Sigmoid colon (tissue), 4 donors: ENCODE measurements around the gene UBL7.

Source experiments
- EP300 ChIP-seq, 4 donors: sonication (generic); formaldehyde crosslinking; IDR thresholded peaks; one replicate each; pipeline ENCODE4 v1.6.1; 2017; ENCODE audit warnings: antibody characterized with exemption in 4 of 4
- POLR2A ChIP-seq, 2 donors: fragments of 450-650 bp; IDR thresholded peaks; one replicate each; pipeline ENCODE4 v1.6.1; 2016; ENCODE audit warnings: antibody characterized with exemption in 2 of 2, mild to moderate bottlenecking in 2 of 2, moderate library complexity in 2 of 2
- POLR2AphosphoS5 ChIP-seq, 4 donors: sonication (generic); formaldehyde crosslinking; IDR thresholded peaks; one replicate each; pipeline ENCODE4 v1.6.1; 2017; ENCODE audit warnings: antibody characterized with exemption in 4 of 4

DNA sequence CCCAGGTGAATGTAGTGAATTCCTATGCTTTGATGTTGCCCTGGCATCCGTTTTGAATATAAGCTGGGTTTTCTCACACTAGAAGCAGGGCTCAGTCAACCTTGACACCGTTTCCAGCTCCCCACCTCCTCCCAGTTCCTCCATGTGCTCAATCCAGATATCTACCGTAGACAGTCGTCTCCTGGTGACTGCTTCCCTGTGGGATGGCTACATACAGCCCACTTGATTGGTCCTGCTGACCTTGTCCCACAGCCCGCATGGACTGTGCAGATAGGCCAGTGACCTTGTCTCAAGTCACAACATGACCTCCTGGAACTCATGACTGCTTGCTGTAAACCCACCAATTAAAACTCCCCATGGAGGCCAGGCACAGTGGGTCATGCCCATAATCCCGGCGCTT is 35.3 kb downstream of the UBL7 start:
- TF ChIP-seq EP300 (IDR thresholded peaks at IDR 0.05), result no peak
- TF ChIP-seq POLR2AphosphoS5 (IDR thresholded peaks at IDR 0.05), result no peak
- no peak for TF ChIP-seq POLR2A (IDR thresholded peaks at IDR 0.05)
